SK-N-SH (cell line): ENCODE results near the gene JMJD4. TPM values are rescaled to one million over a fixed set of nuclear protein-coding genes. Genes with fewer than 3 reads are reported as not detected.

Source experiments
- CTCF ChIA-PET: fragments of 300-600, 350-600 bp; formaldehyde crosslinking; extraction: SDS; loops from one replicate; lab custom pipeline; 2021; lab: Yijun Ruan, JAX
- POLR2A ChIA-PET: fragments of 350-600 bp; sonication (Branson Sonifier 250); formaldehyde crosslinking; extraction: SDS; loops from one replicate; lab custom pipeline; 2020; ENCODE audit warnings: antibody characterized with exemption, inconsistent platforms; lab: Yijun Ruan, JAX
- DNase-seq: peaks from one replicate; pipeline ENCODE4 v3.0.0; 2012
- H2AFZ ChIP-seq: fragments of 200-600 bp; sonication (generic); 2 replicates; pipeline ENCODE4 v1.8.1; 2016; ENCODE audit warnings: antibody characterized with exemption, mild to moderate bottlenecking, low read depth
- H3F3A ChIP-seq: fragments of 200-600 bp; sonication (generic); replicated peaks from 2 replicates; pipeline ENCODE3; 2016; ENCODE audit warnings: antibody characterized with exemption, mild to moderate bottlenecking; ENCODE audit not compliant: insufficient read depth
- H3K27ac ChIP-seq, 2 experiments: fragments of 200-500 bp in 1 of 2; fragments of 200-600 bp in 1 of 2; sonication (Bioruptor generic) in 1 of 2; sonication (generic), shearing (Covaris generic) in 1 of 2; 2 replicates each; pipeline versions ENCODE4 v1.5.1 to v1.6.1; 2014 to 2016; ENCODE audit warnings: low read depth in 2 of 2, inconsistent platforms in 1 of 2, low read length in 1 of 2, mild to moderate bottlenecking in 1 of 2, mixed read lengths in 1 of 2
- H3K27me3 ChIP-seq: fragments of 200-600 bp; sonication (generic), shearing (Covaris generic); 2 replicates; pipeline ENCODE4 v1.6.1; 2016; ENCODE audit warnings: mixed run types; ENCODE audit not compliant: insufficient read depth
- H3K36me3 ChIP-seq, 2 experiments: fragments of 200-500 bp in 1 of 2; fragments of 200-600 bp in 1 of 2; sonication (Bioruptor generic) in 1 of 2; sonication (generic) in 1 of 2; replicated peaks in 1 of 2; 2 replicates each; pipeline versions ENCODE3 to v1.5.1; 2014 to 2016; ENCODE audit warnings: low read length in 1 of 2, mild to moderate bottlenecking in 1 of 2; ENCODE audit not compliant: insufficient read depth in 2 of 2, control insufficient read depth in 1 of 2
- H3K4me1 ChIP-seq, 2 experiments: fragments of 200-500 bp in 1 of 2; fragments of 200-600 bp in 1 of 2; sonication (Bioruptor generic) in 1 of 2; sonication (generic), shearing (Covaris generic) in 1 of 2; 2 replicates each; pipeline versions ENCODE4 v1.5.1 to v1.6.1; 2014 to 2016; ENCODE audit warnings: low read depth in 1 of 2, low read length in 1 of 2, mixed run types in 1 of 2; ENCODE audit not compliant: insufficient read depth in 2 of 2, control insufficient read depth in 1 of 2
- H3K4me2 ChIP-seq: fragments of 200-600 bp; sonication (generic), shearing (Covaris generic); 2 replicates; pipeline ENCODE4 v1.6.1; 2017; ENCODE audit warnings: mixed run types
- H3K4me3 ChIP-seq, 2 experiments: fragments of 200-500 bp in 1 of 2; fragments of 200-600 bp in 1 of 2; sonication (Bioruptor generic) in 1 of 2; sonication (generic), shearing (Covaris generic) in 1 of 2; 2 replicates each; pipeline versions ENCODE4 v1.5.1 to v1.8.1; 2014 to 2016; ENCODE audit warnings: low read depth in 2 of 2, inconsistent platforms in 1 of 2, low read length in 1 of 2, mild to moderate bottlenecking in 1 of 2, mixed read lengths in 1 of 2, moderate library complexity in 1 of 2
- H3K79me2 ChIP-seq: fragments of 200-600 bp; sonication (generic); 2 replicates; pipeline ENCODE4 v1.8.1; 2017; ENCODE audit warnings: mild to moderate bottlenecking; ENCODE audit not compliant: insufficient read depth
- H3K9ac ChIP-seq: fragments of 200-600 bp; sonication (generic); 2 replicates; pipeline ENCODE4 v1.6.1; 2017; ENCODE audit warnings: mixed run types
- H3K9me2 ChIP-seq: fragments of 200-600 bp; sonication (generic); 2 replicates; pipeline ENCODE4 v1.6.1; 2017; ENCODE audit warnings: mixed run types
- H3K9me3 ChIP-seq: fragments of 200-600 bp; sonication (generic); 2 replicates; pipeline ENCODE4 v1.6.1; 2017; ENCODE audit warnings: mixed run types, mild to moderate bottlenecking, moderate library complexity
- H4K20me1 ChIP-seq: fragments of 200-600 bp; sonication (generic); 2 replicates; pipeline ENCODE4 v1.6.1; 2017; ENCODE audit warnings: mild to moderate bottlenecking, mixed run types; ENCODE audit not compliant: insufficient read depth
- ELF1 ChIP-seq: IDR thresholded peaks from 2 replicates; pipeline ENCODE4 v1.4.0; 2012
- EZH2phosphoT487 ChIP-seq: fragments of 200-600 bp; sonication (generic); IDR thresholded peaks from 2 replicates; pipeline ENCODE4 v1.6.1; 2017; ENCODE audit warnings: low read depth, mixed run types, mild to moderate bottlenecking, antibody characterized with exemption, moderate library complexity, borderline replicate concordance
- FOSL2 ChIP-seq: IDR thresholded peaks from 2 replicates; pipeline ENCODE4 v1.4.0; 2012; ENCODE audit warnings: low read depth, mild to moderate bottlenecking, moderate library complexity, borderline replicate concordance
- FOXM1 ChIP-seq: IDR thresholded peaks from 2 replicates; pipeline ENCODE4 v1.4.0; 2012; ENCODE audit warnings: low read depth, mild to moderate bottlenecking
- GABPA ChIP-seq: IDR thresholded peaks from 2 replicates; pipeline ENCODE4 v1.4.0; 2012; ENCODE audit warnings: low read depth, mild to moderate bottlenecking
- GATA2 ChIP-seq: sonication (generic); formaldehyde crosslinking; IDR thresholded peaks from 2 replicates; pipeline ENCODE4 v1.5.0; 2020; ENCODE audit warnings: mild to moderate bottlenecking, missing genetic modification reagents
- IRF3 ChIP-seq: fragments of 150-350 bp; IDR thresholded peaks from 2 replicates; pipeline ENCODE4 v1.6.1; 2016; ENCODE audit warnings: mild to moderate bottlenecking, low read depth, low read length
- MXI1 ChIP-seq: IDR thresholded peaks from 2 replicates; pipeline ENCODE4 v1.6.1; 2012; ENCODE audit warnings: mild to moderate bottlenecking, low read depth, low read length, improper control_type of control experiment
- NFIC ChIP-seq: IDR thresholded peaks from 2 replicates; pipeline ENCODE4 v1.4.0; 2012; ENCODE audit warnings: borderline replicate concordance
- NRF1 ChIP-seq: IDR thresholded peaks from 2 replicates; pipeline ENCODE4 v1.6.1; 2012; ENCODE audit warnings: low read depth, mild to moderate bottlenecking, low read length
- RAD21 ChIP-seq: IDR thresholded peaks from 2 replicates; pipeline ENCODE4 v1.6.1; 2012; ENCODE audit warnings: mild to moderate bottlenecking, low read length
- REST ChIP-seq: IDR thresholded peaks from 2 replicates; pipeline ENCODE4 v1.6.1; 2012; ENCODE audit warnings: mild to moderate bottlenecking, low read depth, low read length, moderate library complexity
- RFX5 ChIP-seq: IDR thresholded peaks from 2 replicates; pipeline ENCODE4 v1.6.1; 2012; ENCODE audit warnings: mild to moderate bottlenecking, improper control_type of control experiment, low read length
- SMC3 ChIP-seq: IDR thresholded peaks from 2 replicates; pipeline ENCODE4 v1.6.1; 2012; ENCODE audit warnings: low read depth, low read length, improper control_type of control experiment
- TCF12 ChIP-seq: IDR thresholded peaks from 2 replicates; pipeline ENCODE4 v1.4.0; 2012
- TEAD4 ChIP-seq: IDR thresholded peaks from 2 replicates; pipeline ENCODE4 v1.4.0; 2012; ENCODE audit warnings: mild to moderate bottlenecking, borderline replicate concordance; ENCODE audit not compliant: insufficient read depth
- USF1 ChIP-seq: IDR thresholded peaks from 2 replicates; pipeline ENCODE4 v1.4.0; 2012; ENCODE audit warnings: low read depth, borderline replicate concordance
- WGBS: methylation state at CpG from one replicate; pipeline ENCODE4 v1.1.6; 2017; ENCODE audit warnings: low lambda C conversion rate; 5-methylcytosine and 5-hydroxymethylcytosine counted together
- polyA plus RNA-seq, 3 experiments: library from polyadenylated mRNA; depleted of rRNA; stranded (reverse); fragments of >200 nt; gene quantifications; 2 replicates each; pipeline ENCODE4 v1.2.3, GENCODE V29; 2012
- TF ChIP-seq, protein P1 (sequence below): IDR thresholded peaks from 2 replicates; pipeline ENCODE4; 2012
- TF ChIP-seq, protein P2 (sequence below): fragments of 200-600 bp; sonication (generic); IDR thresholded peaks from 2 replicates; pipeline ENCODE4 v1.6.1; 2017; ENCODE audit warnings: antibody characterized with exemption, mild to moderate bottlenecking, moderate library complexity
- TF ChIP-seq, protein P3 (sequence below): fragments of 150-350 bp; IDR thresholded peaks from 2 replicates; pipeline ENCODE4 v1.6.1; 2017; ENCODE audit warnings: antibody characterized with exemption, low read length, low read depth, borderline replicate concordance

Gene JMJD4
- polyA plus RNA-seq, 1 of the 3 experiments (the other 2 are of a cell fraction) = 15.0 TPM

DNA sequence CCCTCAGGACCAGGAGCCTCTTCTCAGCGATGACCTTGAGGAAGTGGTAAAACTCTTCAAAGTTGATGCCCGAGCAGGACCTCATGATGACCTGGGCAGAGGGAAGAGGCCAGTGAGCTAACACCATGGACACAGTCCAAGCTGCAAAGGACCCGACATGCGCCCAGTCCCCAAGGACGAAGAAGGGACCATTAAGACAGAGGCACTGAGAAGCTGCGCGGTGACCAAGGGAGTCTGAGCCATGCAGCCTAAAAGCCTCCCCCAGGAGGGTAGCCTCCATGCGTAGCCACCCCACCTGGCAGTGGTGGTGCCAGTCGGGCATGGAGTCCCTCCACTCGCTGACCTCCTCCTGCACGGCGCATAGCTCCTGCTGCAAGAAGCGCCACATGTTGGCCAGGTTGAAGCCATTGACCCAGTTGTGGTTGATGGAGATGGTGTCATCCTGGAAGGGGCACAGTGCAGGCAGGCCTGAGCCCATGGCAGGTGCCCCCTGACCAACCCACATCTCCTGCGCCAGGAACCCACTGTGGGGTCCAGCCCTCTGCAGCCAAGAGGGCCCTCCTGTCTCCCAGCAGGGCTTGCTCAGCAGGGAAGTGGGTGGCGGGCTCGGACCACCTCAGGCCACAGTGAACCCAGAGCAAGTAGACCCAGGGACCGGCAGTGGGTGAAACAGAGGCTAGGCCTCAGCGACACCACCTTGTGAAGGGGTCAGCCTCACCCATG lies 2.4 kb downstream of the JMJD4 start (continued):
- TF ChIP-seq RAD21 (no peak), IRF3 (no peak), MXI1 (no peak), EZH2phosphoT487 (no peak)

DNA sequence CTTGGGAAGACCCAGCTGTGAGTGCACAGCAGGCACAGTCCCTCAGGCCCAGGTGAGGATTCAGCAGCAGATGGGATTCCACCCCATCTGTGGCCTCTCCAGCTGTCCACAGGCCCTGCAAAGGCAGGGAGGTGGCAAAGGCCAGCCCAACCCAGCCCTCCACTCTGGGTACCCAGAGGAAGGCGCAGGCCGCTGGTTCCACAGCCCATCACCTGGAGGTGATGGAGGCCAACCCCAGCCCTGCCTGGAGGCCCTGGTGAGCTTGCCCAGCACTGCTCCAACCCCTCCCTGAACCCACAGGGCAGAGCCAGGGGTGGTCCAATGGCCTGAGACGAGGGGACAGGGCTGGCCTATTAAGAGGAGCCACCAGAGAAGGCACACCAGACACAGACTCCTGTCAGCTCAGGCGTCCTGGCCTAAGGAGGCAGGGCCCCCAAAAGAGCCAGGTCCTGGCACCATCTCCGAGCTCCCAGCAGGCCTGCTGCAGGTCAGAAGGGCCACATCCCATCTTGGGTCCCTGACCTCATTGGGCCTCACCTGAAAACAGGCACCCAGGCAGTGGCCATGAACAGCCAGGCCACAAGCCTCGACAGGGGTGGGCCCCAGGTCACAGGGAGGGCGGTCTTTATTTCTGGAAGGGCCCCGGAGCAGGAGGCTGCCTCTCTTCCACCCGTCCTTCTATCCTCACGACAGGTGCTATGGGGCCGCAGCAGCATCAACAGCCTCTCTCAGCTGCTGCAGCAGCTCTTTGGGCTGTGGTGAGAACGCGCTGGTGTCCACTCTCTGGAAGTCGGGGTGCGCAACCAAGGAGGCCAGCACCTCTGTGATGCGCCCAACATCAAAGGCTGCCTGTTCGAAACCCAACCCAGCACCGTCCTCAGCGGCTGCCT lies 3.2 kb downstream of the JMJD4 start:
- Histone ChIP-seq H3K36me3 (peaks cover 6 to 26% of the 10 kb centered on the region in 2 experiments), H4K20me1 (peaks cover 8% of the 10 kb centered on the region; the same call in 1 of the 2 replicates), H3K4me1 (peaks cover 9 to 40% of the 10 kb centered on the region in 2 experiments; a peak in 3 of 4 replicates), H3K9ac (no peak overlapping the region), H3K9me3 (no peaks in the 10 kb centered on the region), H2AFZ (no peak overlapping the region), H3K27me3 (no peaks in the 10 kb centered on the region), H3K27ac (no peak overlapping the region), H3K4me2 (no peak overlapping the region), H3K4me3 (no peak overlapping the region), H3K79me2 (peaks cover 41% of the 10 kb centered on the region), H3F3A (no peaks in the 10 kb centered on the region), H3K9me2 (no peaks in the 10 kb centered on the region)
- ChIA-PET CTCF (no interaction called here), POLR2A (interaction anchor here (0.6 kb wide), 1 partner anchor 864 kb away, joined by 3 read pairs; no protein-coding TSS in a partner anchor)
- DNase-seq = no peak
- WGBS = 93% methylated on average over 3 of the region's 19 CpGs
- no peak for TF ChIP-seq TCF12
- no peak for TF ChIP-seq NFIC
- no peak for TF ChIP-seq FOXM1
- no peak for TF ChIP-seq GABPA
- TF ChIP-seq ELF1 = no peak
- TF ChIP-seq, protein P1, sequence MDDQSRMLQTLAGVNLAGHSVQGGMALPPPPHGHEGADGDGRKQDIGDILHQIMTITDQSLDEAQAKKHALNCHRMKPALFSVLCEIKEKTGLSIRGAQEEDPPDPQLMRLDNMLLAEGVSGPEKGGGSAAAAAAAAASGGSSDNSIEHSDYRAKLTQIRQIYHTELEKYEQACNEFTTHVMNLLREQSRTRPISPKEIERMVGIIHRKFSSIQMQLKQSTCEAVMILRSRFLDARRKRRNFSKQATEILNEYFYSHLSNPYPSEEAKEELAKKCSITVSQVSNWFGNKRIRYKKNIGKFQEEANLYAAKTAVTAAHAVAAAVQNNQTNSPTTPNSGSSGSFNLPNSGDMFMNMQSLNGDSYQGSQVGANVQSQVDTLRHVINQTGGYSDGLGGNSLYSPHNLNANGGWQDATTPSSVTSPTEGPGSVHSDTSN = no peak
- TF ChIP-seq, protein P2, sequence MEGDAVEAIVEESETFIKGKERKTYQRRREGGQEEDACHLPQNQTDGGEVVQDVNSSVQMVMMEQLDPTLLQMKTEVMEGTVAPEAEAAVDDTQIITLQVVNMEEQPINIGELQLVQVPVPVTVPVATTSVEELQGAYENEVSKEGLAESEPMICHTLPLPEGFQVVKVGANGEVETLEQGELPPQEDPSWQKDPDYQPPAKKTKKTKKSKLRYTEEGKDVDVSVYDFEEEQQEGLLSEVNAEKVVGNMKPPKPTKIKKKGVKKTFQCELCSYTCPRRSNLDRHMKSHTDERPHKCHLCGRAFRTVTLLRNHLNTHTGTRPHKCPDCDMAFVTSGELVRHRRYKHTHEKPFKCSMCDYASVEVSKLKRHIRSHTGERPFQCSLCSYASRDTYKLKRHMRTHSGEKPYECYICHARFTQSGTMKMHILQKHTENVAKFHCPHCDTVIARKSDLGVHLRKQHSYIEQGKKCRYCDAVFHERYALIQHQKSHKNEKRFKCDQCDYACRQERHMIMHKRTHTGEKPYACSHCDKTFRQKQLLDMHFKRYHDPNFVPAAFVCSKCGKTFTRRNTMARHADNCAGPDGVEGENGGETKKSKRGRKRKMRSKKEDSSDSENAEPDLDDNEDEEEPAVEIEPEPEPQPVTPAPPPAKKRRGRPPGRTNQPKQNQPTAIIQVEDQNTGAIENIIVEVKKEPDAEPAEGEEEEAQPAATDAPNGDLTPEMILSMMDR = no peak
- TF ChIP-seq, protein P3, sequence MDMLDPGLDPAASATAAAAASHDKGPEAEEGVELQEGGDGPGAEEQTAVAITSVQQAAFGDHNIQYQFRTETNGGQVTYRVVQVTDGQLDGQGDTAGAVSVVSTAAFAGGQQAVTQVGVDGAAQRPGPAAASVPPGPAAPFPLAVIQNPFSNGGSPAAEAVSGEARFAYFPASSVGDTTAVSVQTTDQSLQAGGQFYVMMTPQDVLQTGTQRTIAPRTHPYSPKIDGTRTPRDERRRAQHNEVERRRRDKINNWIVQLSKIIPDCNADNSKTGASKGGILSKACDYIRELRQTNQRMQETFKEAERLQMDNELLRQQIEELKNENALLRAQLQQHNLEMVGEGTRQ = no peak
- no peak for TF ChIP-seq GATA2 (CRISPR knock-in tag)
- TF ChIP-seq NRF1 = no peak
- no peak for TF ChIP-seq REST
- no peak for TF ChIP-seq MXI1
- no peak for TF ChIP-seq SMC3
- TF ChIP-seq FOSL2 = no peak
- TF ChIP-seq TEAD4 = no peak
- TF ChIP-seq RFX5 = no peak
- no peak for TF ChIP-seq USF1
